ENCODE data around the gene RCC2.
"Not testable (repeated sequence)": the region's sequence is repeated elsewhere in the genome, so short reads cannot be mapped to it uniquely, and the experiment has no call there.

RCC2 gene

GRCh38 chr1:17419626-17420328 lies 19.7 kb downstream of the RCC2 start:
- DNase-seq (ENCODE audit: low read depth), result peak; percentile 64

- DNase-seq (ENCODE audit: low read depth), result no peak
These were observed 23.1 kb downstream of the RCC2 start for GRCh38 chr1:17416389-17416788.

GRCh38 chr1:17414022-17414421 lies 25.5 kb downstream of the RCC2 start:
- no peak for DNase-seq (ENCODE audit: low read depth)

- DNase-seq (ENCODE audit: low read depth), result no peak
These were observed 27.2 kb downstream of the RCC2 start for GRCh38 chr1:17412093-17412870.

GRCh38 chr1:17409391-17409811 lies 30.1 kb downstream of the RCC2 start:
- no peak for DNase-seq (ENCODE audit: low read depth)

GRCh38 chr1:17407786-17408514 lies 31.5 kb downstream of the RCC2 start:
- not testable (repeated sequence) for DNase-seq (ENCODE audit: low read depth)

GRCh38 chr1:17406760-17407475 lies 32.6 kb downstream of the RCC2 start:
- not testable (repeated sequence) for DNase-seq (ENCODE audit: low read depth)

GRCh38 chr1:17405898-17406759 lies 33.3 kb downstream of the RCC2 start:
- peak; percentile 33 for DNase-seq (ENCODE audit: low read depth)

- DNase-seq (ENCODE audit: low read depth), result no peak
These were observed 34.7 kb downstream of the RCC2 start for GRCh38 chr1:17404820-17405219.

- no peak for DNase-seq (ENCODE audit: low read depth)
These were observed 35.3 kb downstream of the RCC2 start for GRCh38 chr1:17404034-17404684.

- no peak for DNase-seq (ENCODE audit: low read depth)
These were observed 36.4 kb downstream of the RCC2 start for GRCh38 chr1:17403081-17403480.

GRCh38 chr1:17401841-17402240 lies 37.6 kb downstream of the RCC2 start:
- DNase-seq (ENCODE audit: low read depth), result no peak

GRCh38 chr1:17400725-17401341 lies 38.6 kb downstream of the RCC2 start:
- no peak for DNase-seq (ENCODE audit: low read depth)

- no peak for DNase-seq (ENCODE audit: low read depth)
These were observed 41.4 kb downstream of the RCC2 start for GRCh38 chr1:17397910-17398695.

GRCh38 chr1:17393230-17393629 lies 46.2 kb downstream of the RCC2 start:
- no peak for DNase-seq (ENCODE audit: low read depth)

- no peak for DNase-seq (ENCODE audit: low read depth)
These were observed 47.2 kb downstream of the RCC2 start for GRCh38 chr1:17392199-17392740.

GRCh38 chr1:17381161-17381560 lies 58.3 kb downstream of the RCC2 start:
- no peak for DNase-seq (ENCODE audit: low read depth)

GRCh38 chr1:17377325-17377953 lies 62.0 kb downstream of the RCC2 start:
- DNase-seq (ENCODE audit: low read depth), result no peak

- DNase-seq (ENCODE audit: low read depth), result no peak
These were observed 63.8 kb downstream of the RCC2 start for GRCh38 chr1:17375651-17376050.

Data from activated T-cell treated with anti-CD3 and anti-CD28 coated beads for 48 hours (primary cell).